ENCODE data around the gene TBXT.
"Not testable (repeated sequence)": the region's sequence is repeated elsewhere in the genome, so short reads cannot be mapped to it uniquely, and the experiment has no call there.

The TBXT gene

GRCh38 chr6:166195860-166196238 is 28.2 kb upstream of the TBXT start:
- no peak overlapping the region for H2AFZ ChIP-seq (ENCODE audit: low read length, unreplicated experiment)
- H3K4me3 ChIP-seq (ENCODE audit: low read depth, low read length): no peak overlapping the region
- no peaks in the 10 kb centered on the region for H3K36me3 ChIP-seq (ENCODE audit: insufficient read depth, low read length)
- peaks cover 39% of the 10 kb centered on the region for H3K27me3 ChIP-seq (ENCODE audit: insufficient read depth, low read length)
- no peaks in the 10 kb centered on the region for H3K79me2 ChIP-seq (ENCODE audit: control insufficient read depth, insufficient read depth, low read length, unreplicated experiment)
- H3K4me1 ChIP-seq (ENCODE audit: control insufficient read depth, insufficient read depth, low read length, unreplicated experiment): no peaks in the 10 kb centered on the region
- H3K27ac ChIP-seq (ENCODE audit: low read depth, low read length): no peak overlapping the region

- Histone ChIP-seq H3K79me2 (ENCODE audit: control insufficient read depth, insufficient read depth, low read length, unreplicated experiment) (no peaks in the 10 kb centered on the region), H3K4me3 (ENCODE audit: low read depth, low read length) (no peak overlapping the region), H3K4me1 (ENCODE audit: control insufficient read depth, insufficient read depth, low read length, unreplicated experiment) (no peaks in the 10 kb centered on the region), H3K27me3 (ENCODE audit: insufficient read depth, low read length) (peaks cover 37% of the 10 kb centered on the region), H3K36me3 (ENCODE audit: insufficient read depth, low read length) (no peaks in the 10 kb centered on the region), H3K27ac (ENCODE audit: low read depth, low read length) (no peak overlapping the region), H2AFZ (ENCODE audit: low read length, unreplicated experiment) (no peak overlapping the region)
Measured at GRCh38 chr6:166194914-166195859, 27.5 kb upstream of the TBXT start.

DNA sequence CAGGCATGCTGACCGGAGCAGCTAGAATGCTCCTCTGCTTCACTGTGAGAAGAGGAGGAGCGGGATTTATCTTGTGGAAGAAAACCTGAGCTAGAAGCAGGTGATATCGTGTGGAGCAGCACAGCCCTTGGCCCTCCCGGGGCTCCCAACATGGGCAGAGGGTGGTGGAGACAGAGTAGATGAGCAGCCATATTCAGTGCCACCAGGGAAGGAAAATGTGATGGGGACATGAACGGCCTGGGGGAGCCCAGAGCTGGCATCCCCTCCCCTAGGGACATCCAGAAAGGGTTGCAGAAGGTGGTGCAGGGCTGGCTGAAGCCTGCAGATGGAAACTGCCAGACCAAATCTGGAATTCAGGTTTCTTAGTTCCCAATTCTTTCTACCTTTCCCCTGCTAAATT is 24.9 kb upstream of the TBXT start:
- Histone ChIP-seq H3K79me2 (ENCODE audit: control insufficient read depth, insufficient read depth, low read length, unreplicated experiment) (no peaks in the 10 kb centered on the region), H3K4me1 (ENCODE audit: control insufficient read depth, insufficient read depth, low read length, unreplicated experiment) (no peaks in the 10 kb centered on the region), H3K36me3 (ENCODE audit: insufficient read depth, low read length) (no peaks in the 10 kb centered on the region), H2AFZ (ENCODE audit: low read length, unreplicated experiment) (no peak overlapping the region), H3K27me3 (ENCODE audit: insufficient read depth, low read length) (peaks cover 29% of the 10 kb centered on the region), H3K4me3 (ENCODE audit: low read depth, low read length) (no peak overlapping the region), H3K27ac (ENCODE audit: low read depth, low read length) (no peak overlapping the region)

DNA sequence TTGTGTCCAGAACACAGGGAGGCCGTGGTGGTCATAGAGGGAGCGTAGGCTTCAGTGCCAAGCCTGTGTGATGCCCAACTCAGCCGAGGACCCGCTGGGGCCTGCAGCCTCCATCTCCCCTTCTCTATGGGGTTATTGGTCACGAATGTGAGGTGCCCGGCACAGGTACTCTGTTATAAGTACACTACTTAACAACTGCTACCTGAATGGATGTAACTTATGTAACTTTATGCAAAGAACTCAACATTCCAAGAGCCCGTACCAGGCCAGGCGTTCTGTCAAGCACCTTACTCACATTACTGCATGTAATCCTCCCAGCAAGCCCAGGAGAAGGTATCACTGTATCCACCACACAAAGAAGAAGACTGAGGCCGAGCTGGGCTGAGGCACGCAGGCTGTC is 24.5 kb upstream of the TBXT start:
- Histone ChIP-seq H3K4me1 (ENCODE audit: control insufficient read depth, insufficient read depth, low read length, unreplicated experiment) (no peaks in the 10 kb centered on the region), H3K79me2 (ENCODE audit: control insufficient read depth, insufficient read depth, low read length, unreplicated experiment) (no peaks in the 10 kb centered on the region), H2AFZ (ENCODE audit: low read length, unreplicated experiment) (no peak overlapping the region), H3K27me3 (ENCODE audit: insufficient read depth, low read length) (peaks cover 25% of the 10 kb centered on the region), H3K27ac (ENCODE audit: low read depth, low read length) (no peak overlapping the region), H3K4me3 (ENCODE audit: low read depth, low read length) (no peak overlapping the region), H3K36me3 (ENCODE audit: insufficient read depth, low read length) (no peaks in the 10 kb centered on the region)

GRCh38 chr6:166179704-166180103 is 12.1 kb upstream of the TBXT start:
- Histone ChIP-seq H3K79me2 (ENCODE audit: control insufficient read depth, insufficient read depth, low read length, unreplicated experiment) (no peaks in the 10 kb centered on the region), H3K27ac (ENCODE audit: low read depth, low read length) (no peak overlapping the region), H3K36me3 (ENCODE audit: insufficient read depth, low read length) (no peaks in the 10 kb centered on the region), H3K4me1 (ENCODE audit: control insufficient read depth, insufficient read depth, low read length, unreplicated experiment) (no peaks in the 10 kb centered on the region), H3K27me3 (ENCODE audit: insufficient read depth, low read length) (peaks cover 32% of the 10 kb centered on the region), H3K4me3 (ENCODE audit: low read depth, low read length) (no peak overlapping the region), H2AFZ (ENCODE audit: low read length, unreplicated experiment) (no peak overlapping the region)

- H3K27ac ChIP-seq (ENCODE audit: low read depth, low read length): no peak overlapping the region
- no peaks in the 10 kb centered on the region for H3K4me1 ChIP-seq (ENCODE audit: control insufficient read depth, insufficient read depth, low read length, unreplicated experiment)
- no peaks in the 10 kb centered on the region for H3K79me2 ChIP-seq (ENCODE audit: control insufficient read depth, insufficient read depth, low read length, unreplicated experiment)
- no peak overlapping the region for H3K4me3 ChIP-seq (ENCODE audit: low read depth, low read length)
- H3K36me3 ChIP-seq (ENCODE audit: insufficient read depth, low read length): no peaks in the 10 kb centered on the region
- peaks cover 67% of the 10 kb centered on the region for H3K27me3 ChIP-seq (ENCODE audit: insufficient read depth, low read length)
- no peak overlapping the region for H2AFZ ChIP-seq (ENCODE audit: low read length, unreplicated experiment)
Measured at GRCh38 chr6:166176106-166176505, 8.5 kb upstream of the TBXT start.

DNA sequence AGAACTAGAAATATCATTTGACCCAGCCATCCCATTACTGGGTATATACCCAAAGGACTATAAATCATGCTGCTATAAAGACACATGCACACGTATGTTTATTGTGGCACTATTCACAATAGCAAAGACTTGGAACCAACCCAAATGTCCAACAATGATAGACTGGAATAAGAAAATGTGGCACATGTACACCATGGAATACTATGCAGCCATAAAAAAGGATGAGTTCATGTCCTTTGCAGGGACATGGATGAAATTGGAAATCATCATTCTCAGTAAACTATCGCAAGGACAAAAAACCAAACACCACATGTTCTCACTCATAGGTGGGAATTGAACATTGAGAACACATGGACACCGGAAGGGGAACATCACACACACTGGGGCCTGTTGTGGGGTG is 7.4 kb upstream of the TBXT start:
- not testable (repeated sequence) for H3K27ac ChIP-seq (ENCODE audit: low read depth, low read length); H3K4me1 ChIP-seq (ENCODE audit: control insufficient read depth, insufficient read depth, low read length, unreplicated experiment); H2AFZ ChIP-seq (ENCODE audit: low read length, unreplicated experiment); H3K4me3 ChIP-seq (ENCODE audit: low read depth, low read length); H3K79me2 ChIP-seq (ENCODE audit: control insufficient read depth, insufficient read depth, low read length, unreplicated experiment); H3K36me3 ChIP-seq (ENCODE audit: insufficient read depth, low read length)
- H3K27me3 ChIP-seq (ENCODE audit: insufficient read depth, low read length): peaks cover 69% of the 10 kb centered on the region

- no peak overlapping the region for H2AFZ ChIP-seq (ENCODE audit: low read length, unreplicated experiment)
- peaks cover 75% of the 10 kb centered on the region for H3K27me3 ChIP-seq (ENCODE audit: insufficient read depth, low read length)
- H3K27ac ChIP-seq (ENCODE audit: low read depth, low read length): no peak overlapping the region
- no peaks in the 10 kb centered on the region for H3K4me1 ChIP-seq (ENCODE audit: control insufficient read depth, insufficient read depth, low read length, unreplicated experiment)
- no peaks in the 10 kb centered on the region for H3K79me2 ChIP-seq (ENCODE audit: control insufficient read depth, insufficient read depth, low read length, unreplicated experiment)
- H3K4me3 ChIP-seq (ENCODE audit: low read depth, low read length): no peak overlapping the region
- H3K36me3 ChIP-seq (ENCODE audit: insufficient read depth, low read length): no peaks in the 10 kb centered on the region
Measured at GRCh38 chr6:166174031-166174430, 6.4 kb upstream of the TBXT start.

DNA sequence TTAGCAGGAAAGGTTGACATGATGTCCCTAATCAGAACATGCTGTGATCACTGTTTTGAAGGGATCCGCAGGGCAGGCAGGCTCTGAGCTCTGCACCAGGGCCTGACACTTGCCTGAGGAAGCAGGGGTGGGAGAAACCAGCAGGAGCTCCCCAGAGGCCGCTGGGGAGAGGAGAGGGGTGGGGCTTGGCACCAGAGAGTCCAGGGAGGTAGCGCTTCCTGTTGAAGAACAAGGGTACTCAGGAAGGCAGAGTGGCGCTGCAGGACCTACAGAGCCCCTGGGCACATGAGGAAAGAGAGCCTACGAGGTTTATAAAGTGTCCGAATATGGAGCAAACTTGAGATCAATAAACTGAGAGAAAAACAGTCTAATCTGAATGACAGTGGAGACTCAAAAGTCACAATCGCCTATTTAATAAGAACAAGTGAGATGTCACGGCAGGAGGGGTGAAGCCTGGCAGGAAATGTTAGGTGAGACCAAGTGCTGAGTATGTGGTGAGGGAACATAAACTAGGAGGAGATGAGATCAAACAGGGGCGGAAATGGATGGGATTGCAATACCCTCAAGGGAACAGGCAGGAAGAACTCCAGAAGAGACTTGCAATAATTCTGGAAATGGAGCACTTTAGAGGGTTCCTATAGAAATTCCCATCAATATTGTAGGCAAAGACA is 5.8 kb upstream of the TBXT start:
- H3K27me3 ChIP-seq (ENCODE audit: insufficient read depth, low read length): peaks cover 77% of the 10 kb centered on the region
- no peak overlapping the region for H2AFZ ChIP-seq (ENCODE audit: low read length, unreplicated experiment)
- H3K27ac ChIP-seq (ENCODE audit: low read depth, low read length): no peak overlapping the region
- H3K4me3 ChIP-seq (ENCODE audit: low read depth, low read length): no peak overlapping the region
- H3K79me2 ChIP-seq (ENCODE audit: control insufficient read depth, insufficient read depth, low read length, unreplicated experiment): no peaks in the 10 kb centered on the region
- H3K36me3 ChIP-seq (ENCODE audit: insufficient read depth, low read length): no peaks in the 10 kb centered on the region
- no peaks in the 10 kb centered on the region for H3K4me1 ChIP-seq (ENCODE audit: control insufficient read depth, insufficient read depth, low read length, unreplicated experiment)

GRCh38 chr6:166172546-166172945 is 4.9 kb upstream of the TBXT start:
- Histone ChIP-seq H2AFZ (ENCODE audit: low read length, unreplicated experiment) (no peak overlapping the region), H3K27me3 (ENCODE audit: insufficient read depth, low read length) (peaks cover 83% of the 10 kb centered on the region), H3K27ac (ENCODE audit: low read depth, low read length) (no peak overlapping the region), H3K4me1 (ENCODE audit: control insufficient read depth, insufficient read depth, low read length, unreplicated experiment) (no peaks in the 10 kb centered on the region), H3K4me3 (ENCODE audit: low read depth, low read length) (no peak overlapping the region), H3K36me3 (ENCODE audit: insufficient read depth, low read length) (no peaks in the 10 kb centered on the region), H3K79me2 (ENCODE audit: control insufficient read depth, insufficient read depth, low read length, unreplicated experiment) (no peaks in the 10 kb centered on the region)

All from ACC112 (cell line).